SK-N-SH treated with all-trans-retinoic acid at 6 μM for 48 hours (cell line): ENCODE measurements around the gene SLC6A9.

ENCODE experiments used
- ARNTL ChIP-seq: fragments of 450-650 bp; formaldehyde crosslinking; IDR thresholded peaks from 2 replicates; pipeline ENCODE4 v1.5.0; 2020; ENCODE audit warnings: low read depth, mild to moderate bottlenecking, moderate library complexity, borderline replicate concordance
- GLIS3 ChIP-seq: fragments of 250-450 bp; sonication (Bioruptor Pico); IDR thresholded peaks from 2 replicates; pipeline ENCODE4 v1.5.0; 2020; ENCODE audit warnings: mild to moderate bottlenecking, moderate library complexity
- OSR1 ChIP-seq: fragments of 250-450 bp; sonication (Bioruptor Pico); IDR thresholded peaks from 2 replicates; pipeline ENCODE4 v1.8.0; 2022; ENCODE audit warnings: moderate library complexity, mild to moderate bottlenecking, inconsistent platforms
- ZFP3 ChIP-seq: fragments of 250-450 bp; sonication (Bioruptor Pico); IDR thresholded peaks from 2 replicates; pipeline ENCODE4 v1.5.0; 2020; ENCODE audit warnings: mild to moderate bottlenecking, moderate library complexity
- TF ChIP-seq, protein P1 (sequence below): fragments of 250-450 bp; sonication (Bioruptor Pico); IDR thresholded peaks from 2 replicates; pipeline ENCODE4 v1.5.1; 2021; ENCODE audit warnings: mild to moderate bottlenecking, moderate library complexity
- TF ChIP-seq, protein P2 (sequence below): fragments of 250-450 bp; sonication (Bioruptor Pico); IDR thresholded peaks from 2 replicates; pipeline ENCODE4 v1.8.0; 2020; ENCODE audit warnings: mild to moderate bottlenecking, moderate library complexity, borderline replicate concordance

GRCh38 chr1:43973981-43974442, 57.2 kb downstream of the SLC6A9 start:
- TF ChIP-seq OSR1 (CRISPR knock-in tag) (no peak), GLIS3 (CRISPR knock-in tag) (no peak), ARNTL (CRISPR knock-in tag) (no peak), ZFP3 (CRISPR knock-in tag) (no peak)
- TF ChIP-seq, protein P1, sequence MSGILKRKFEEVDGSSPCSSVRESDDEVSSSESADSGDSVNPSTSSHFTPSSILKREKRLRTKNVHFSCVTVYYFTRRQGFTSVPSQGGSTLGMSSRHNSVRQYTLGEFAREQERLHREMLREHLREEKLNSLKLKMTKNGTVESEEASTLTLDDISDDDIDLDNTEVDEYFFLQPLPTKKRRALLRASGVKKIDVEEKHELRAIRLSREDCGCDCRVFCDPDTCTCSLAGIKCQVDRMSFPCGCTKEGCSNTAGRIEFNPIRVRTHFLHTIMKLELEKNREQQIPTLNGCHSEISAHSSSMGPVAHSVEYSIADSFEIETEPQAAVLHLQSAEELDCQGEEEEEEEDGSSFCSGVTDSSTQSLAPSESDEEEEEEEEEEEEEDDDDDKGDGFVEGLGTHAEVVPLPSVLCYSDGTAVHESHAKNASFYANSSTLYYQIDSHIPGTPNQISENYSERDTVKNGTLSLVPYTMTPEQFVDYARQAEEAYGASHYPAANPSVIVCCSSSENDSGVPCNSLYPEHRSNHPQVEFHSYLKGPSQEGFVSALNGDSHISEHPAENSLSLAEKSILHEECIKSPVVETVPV: no peak
- TF ChIP-seq, protein P2, sequence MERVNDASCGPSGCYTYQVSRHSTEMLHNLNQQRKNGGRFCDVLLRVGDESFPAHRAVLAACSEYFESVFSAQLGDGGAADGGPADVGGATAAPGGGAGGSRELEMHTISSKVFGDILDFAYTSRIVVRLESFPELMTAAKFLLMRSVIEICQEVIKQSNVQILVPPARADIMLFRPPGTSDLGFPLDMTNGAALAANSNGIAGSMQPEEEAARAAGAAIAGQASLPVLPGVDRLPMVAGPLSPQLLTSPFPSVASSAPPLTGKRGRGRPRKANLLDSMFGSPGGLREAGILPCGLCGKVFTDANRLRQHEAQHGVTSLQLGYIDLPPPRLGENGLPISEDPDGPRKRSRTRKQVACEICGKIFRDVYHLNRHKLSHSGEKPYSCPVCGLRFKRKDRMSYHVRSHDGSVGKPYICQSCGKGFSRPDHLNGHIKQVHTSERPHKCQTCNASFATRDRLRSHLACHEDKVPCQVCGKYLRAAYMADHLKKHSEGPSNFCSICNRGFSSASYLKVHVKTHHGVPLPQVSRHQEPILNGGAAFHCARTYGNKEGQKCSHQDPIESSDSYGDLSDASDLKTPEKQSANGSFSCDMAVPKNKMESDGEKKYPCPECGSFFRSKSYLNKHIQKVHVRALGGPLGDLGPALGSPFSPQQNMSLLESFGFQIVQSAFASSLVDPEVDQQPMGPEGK (CRISPR knock-in tag): no peak
